Gastroesophageal sphincter (tissue), 4 donors: ENCODE measurements around the gene DCANP1. TPM values are rescaled to one million over a fixed set of nuclear protein-coding genes. Genes with fewer than 3 reads are reported as not detected.

ENCODE experiments used
- ATAC-seq: fragments of 150-250 bp; one replicate; pipeline ENCODE4 v1.9.1; 2016; ENCODE audit warnings: mild to moderate bottlenecking, moderate library complexity
- H3K27ac ChIP-seq, 4 donors: fragments of 200-600 bp; sonication (generic) in 3 of 4; 1 replicate in 3 of 4; 2 replicates in 1 of 4; pipeline ENCODE4 v1.5.1; 2016 to 2019
- H3K27me3 ChIP-seq: fragments of 200-600 bp; sonication (generic); one replicate; pipeline ENCODE4 v1.5.1; 2019
- H3K36me3 ChIP-seq, 2 donors: fragments of 200-600 bp; sonication (generic); one replicate each; pipeline ENCODE4 v1.5.1; 2019; ENCODE audit warnings: control low read depth in 1 of 2
- H3K4me1 ChIP-seq, 3 donors: fragments of 200-600 bp; sonication (generic); 1 replicate in 2 of 3; 2 replicates in 1 of 3; pipeline ENCODE4 v1.5.1; 2016 to 2019; ENCODE audit warnings: control low read depth in 2 of 3
- H3K4me3 ChIP-seq, 2 donors: fragments of 200-600 bp; sonication (generic); one replicate each; pipeline ENCODE4 v1.5.1; 2019; ENCODE audit warnings: mild to moderate bottlenecking in 1 of 2, moderate library complexity in 1 of 2
- H3K9me3 ChIP-seq, 3 donors: fragments of 200-600 bp; sonication (generic); one replicate each; pipeline ENCODE4 v1.5.1; 2017 to 2019; ENCODE audit warnings: control low read depth in 2 of 3
- EP300 ChIP-seq: sonication (generic); formaldehyde crosslinking; IDR thresholded peaks from one replicate; pipeline ENCODE4 v1.6.1; 2017; ENCODE audit warnings: antibody characterized with exemption, mild to moderate bottlenecking
- POLR2A ChIP-seq, 2 donors: fragments of 450-650 bp; IDR thresholded peaks; one replicate each; pipeline ENCODE4 v1.6.1; 2017; ENCODE audit warnings: antibody characterized with exemption in 2 of 2, mild to moderate bottlenecking in 2 of 2, moderate library complexity in 1 of 2
- POLR2AphosphoS5 ChIP-seq: sonication (generic); formaldehyde crosslinking; IDR thresholded peaks from one replicate; pipeline ENCODE4 v1.6.1; 2017; ENCODE audit warnings: antibody characterized with exemption
- WGBS, 2 donors: methylation state at CpG; one replicate each; pipeline ENCODE4 v1.1.5; 2018; ENCODE audit warnings: low coverage in 1 of 2; 5-methylcytosine and 5-hydroxymethylcytosine counted together
- total RNA-seq, 4 donors: library from RNA; depleted of rRNA; stranded (reverse); fragments of >200 nt; gene quantifications; one replicate each; pipeline ENCODE4 v1.1.0, GENCODE V29; 2016
- TF ChIP-seq, protein P1 (sequence below), 4 experiments: fragments of 200-600 bp in 2 of 4; fragments of 450-650 bp in 2 of 4; sonication (generic) in 1 of 4; IDR thresholded peaks; one replicate each; pipeline ENCODE4 v1.5.1; 2017 to 2019; ENCODE audit warnings: antibody characterized with exemption in 4 of 4, mild to moderate bottlenecking in 2 of 4, moderate library complexity in 2 of 4

The DCANP1 gene
- total RNA-seq, 4 donors from 2014 or later = not detected

DNA sequence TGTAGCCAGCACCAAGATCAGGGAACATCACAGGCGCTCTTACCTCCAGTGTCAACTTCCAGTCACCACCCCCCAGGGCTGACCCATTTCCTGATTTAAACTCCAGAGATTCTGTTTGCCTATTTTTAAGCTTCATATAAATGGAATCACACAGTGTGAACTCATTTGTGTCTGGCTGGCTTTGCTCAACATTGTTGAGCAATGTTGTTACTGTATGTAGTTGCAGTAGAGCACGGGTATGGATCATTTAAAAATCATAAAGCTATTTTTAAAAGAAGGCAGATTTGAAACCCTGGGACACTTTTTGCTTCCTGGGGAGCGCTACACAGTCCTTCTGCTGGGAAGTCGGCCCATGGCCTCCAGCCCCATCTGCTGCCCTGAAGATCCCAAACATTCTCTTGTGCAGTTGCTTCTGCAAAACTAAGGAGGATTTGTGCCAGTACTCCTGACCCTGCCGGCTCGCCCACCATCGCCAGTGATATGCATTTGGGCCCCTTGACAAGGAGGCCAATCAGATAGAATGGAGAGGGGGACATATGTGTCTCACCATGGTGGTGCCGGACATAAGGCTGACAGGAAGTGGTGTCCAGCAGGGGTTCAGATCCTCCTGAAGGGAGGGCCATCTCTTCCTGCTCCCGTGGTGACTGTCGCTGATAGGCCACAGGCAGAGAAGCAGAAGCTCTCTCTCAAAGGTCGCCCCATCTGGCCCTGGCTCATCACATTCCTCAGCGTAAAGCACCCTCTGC lies 13.3 kb downstream of the DCANP1 start:
- TF ChIP-seq, protein P1, sequence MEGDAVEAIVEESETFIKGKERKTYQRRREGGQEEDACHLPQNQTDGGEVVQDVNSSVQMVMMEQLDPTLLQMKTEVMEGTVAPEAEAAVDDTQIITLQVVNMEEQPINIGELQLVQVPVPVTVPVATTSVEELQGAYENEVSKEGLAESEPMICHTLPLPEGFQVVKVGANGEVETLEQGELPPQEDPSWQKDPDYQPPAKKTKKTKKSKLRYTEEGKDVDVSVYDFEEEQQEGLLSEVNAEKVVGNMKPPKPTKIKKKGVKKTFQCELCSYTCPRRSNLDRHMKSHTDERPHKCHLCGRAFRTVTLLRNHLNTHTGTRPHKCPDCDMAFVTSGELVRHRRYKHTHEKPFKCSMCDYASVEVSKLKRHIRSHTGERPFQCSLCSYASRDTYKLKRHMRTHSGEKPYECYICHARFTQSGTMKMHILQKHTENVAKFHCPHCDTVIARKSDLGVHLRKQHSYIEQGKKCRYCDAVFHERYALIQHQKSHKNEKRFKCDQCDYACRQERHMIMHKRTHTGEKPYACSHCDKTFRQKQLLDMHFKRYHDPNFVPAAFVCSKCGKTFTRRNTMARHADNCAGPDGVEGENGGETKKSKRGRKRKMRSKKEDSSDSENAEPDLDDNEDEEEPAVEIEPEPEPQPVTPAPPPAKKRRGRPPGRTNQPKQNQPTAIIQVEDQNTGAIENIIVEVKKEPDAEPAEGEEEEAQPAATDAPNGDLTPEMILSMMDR (IDR thresholded peaks at IDR 0.05) = no peak
- TF ChIP-seq EP300 (no peak), POLR2A (IDR thresholded peaks at IDR 0.05) (no peak), POLR2AphosphoS5 (no peak)
- no peak for ATAC-seq
- Histone ChIP-seq H3K36me3 (no peaks in the 10 kb centered on the region), H3K4me3 (no peak overlapping the region), H3K4me1 (peaks cover 0 to 14% (median 3%) of the 10 kb centered on the region in 3 donors), H3K9me3 (peaks cover 0 to 6% (median 0%) of the 10 kb centered on the region in 3 donors), H3K27ac (no peak overlapping the region), H3K27me3 (peaks cover 12% of the 10 kb centered on the region)
- 58 to 100% methylated on average over 1 to 5 of the region's 12 CpGs for WGBS, 2 donors

DNA sequence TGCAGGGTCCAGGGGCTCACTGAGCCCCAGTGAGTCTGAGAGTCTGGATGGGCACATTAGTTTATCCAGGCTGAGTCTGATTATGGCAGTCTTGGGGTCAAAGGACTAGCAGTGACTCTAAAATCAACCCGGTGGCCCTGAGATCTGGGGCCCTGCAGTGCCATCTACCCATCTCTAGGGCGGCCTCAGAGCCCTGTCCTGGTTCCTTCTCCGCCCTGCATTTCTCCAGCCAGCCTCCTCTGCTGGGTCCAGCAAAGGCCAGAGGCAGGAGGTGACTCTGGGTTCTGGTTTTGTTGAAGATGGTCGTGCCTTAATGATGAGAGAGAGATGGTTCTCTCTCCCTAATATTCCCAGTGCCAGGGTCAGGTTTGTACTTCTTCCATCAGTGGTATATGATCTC lies 15.0 kb downstream of the DCANP1 start:
- no peaks in the 10 kb centered on the region for H3K4me1 ChIP-seq
- H3K36me3 ChIP-seq = no peaks in the 10 kb centered on the region
- no peak overlapping the region for H3K4me3 ChIP-seq
- WGBS, 2 donors = 85 to 88% methylated on average over 1 to 3 of the region's 4 CpGs
- peaks cover 0 to 11% (median 0%) of the 10 kb centered on the region in 3 donors for H3K9me3 ChIP-seq
- ATAC-seq = no peak
- peaks cover 12% of the 10 kb centered on the region for H3K27me3 ChIP-seq
- TF ChIP-seq, protein P1 (IDR thresholded peaks at IDR 0.05) = no peak
- no peak for TF ChIP-seq POLR2A (IDR thresholded peaks at IDR 0.05)
- no peak for TF ChIP-seq POLR2AphosphoS5
- no peak overlapping the region for H3K27ac ChIP-seq

DNA sequence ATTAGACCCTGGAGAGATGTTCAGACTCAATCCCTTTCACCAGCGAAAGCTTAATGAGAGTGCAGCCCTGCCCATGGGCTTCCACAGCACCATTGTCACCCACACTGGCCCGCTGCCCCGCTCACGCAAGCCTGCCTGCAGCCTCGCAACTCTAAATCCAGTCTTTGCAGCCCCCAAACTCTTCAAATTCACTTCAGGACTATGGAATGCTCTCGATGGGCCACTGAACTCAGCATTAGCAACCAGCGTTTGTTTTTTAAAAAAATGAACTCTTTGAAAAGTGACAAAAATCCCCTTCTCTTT lies 17.1 kb downstream of the DCANP1 start:
- no peak for TF ChIP-seq POLR2A (IDR thresholded peaks at IDR 0.05)
- TF ChIP-seq POLR2AphosphoS5 = no peak
- no peak for TF ChIP-seq EP300
- TF ChIP-seq, protein P1 (IDR thresholded peaks at IDR 0.05) = no peak
- Histone ChIP-seq H3K9me3 (peaks cover 0 to 11% (median 0%) of the 10 kb centered on the region in 3 donors), H3K36me3 (no peaks in the 10 kb centered on the region), H3K4me3 (no peak overlapping the region), H3K4me1 (no peaks in the 10 kb centered on the region), H3K27me3 (peaks cover 3% of the 10 kb centered on the region), H3K27ac (no peak overlapping the region)
- no peak for ATAC-seq
- 78 to 87% methylated on average over 5 to 7 of the region's 7 CpGs for WGBS, 2 donors

DNA sequence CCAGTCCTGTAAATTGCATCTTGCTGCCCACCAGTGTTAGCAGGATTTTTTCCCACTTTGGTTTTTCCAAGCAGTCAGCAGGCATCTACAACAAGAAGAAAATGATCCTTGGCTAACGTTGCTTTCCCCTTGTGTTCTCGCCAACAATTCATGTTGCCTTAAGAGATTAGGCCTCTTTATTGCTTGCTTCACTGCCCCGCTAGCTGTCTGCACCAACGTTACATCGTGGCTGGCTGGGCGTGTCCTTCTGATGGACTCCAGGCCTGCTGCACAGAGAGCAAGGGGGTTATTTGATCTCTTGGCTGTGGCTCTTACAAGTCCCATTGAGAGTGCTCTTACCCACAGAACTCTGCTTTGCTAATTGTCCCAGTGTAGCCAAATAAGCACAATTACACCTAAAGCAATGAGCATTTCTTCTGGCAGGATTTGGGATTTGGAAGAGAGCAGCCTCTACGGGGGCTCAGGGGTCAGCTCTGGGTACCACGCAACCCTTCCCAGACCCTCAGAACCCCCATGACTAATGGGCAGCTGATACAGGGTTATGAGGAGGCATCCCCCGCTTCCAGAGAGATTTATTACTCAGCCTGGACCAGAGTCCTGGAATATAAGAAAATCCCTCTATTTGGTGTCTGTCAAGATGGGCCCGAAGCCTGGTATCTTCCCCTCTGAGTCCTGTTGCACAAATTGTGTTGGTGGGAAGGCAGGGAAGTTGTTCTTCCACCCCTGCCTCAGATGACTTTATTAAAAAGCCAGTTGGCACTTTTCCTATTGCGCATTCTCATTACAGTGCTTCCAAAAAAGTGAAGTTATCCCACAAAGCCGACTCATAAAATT lies 17.6 kb downstream of the DCANP1 start:
- Histone ChIP-seq H3K4me3 (no peak overlapping the region), H3K4me1 (no peaks in the 10 kb centered on the region), H3K36me3 (no peaks in the 10 kb centered on the region), H3K9me3 (peaks cover 0 to 11% (median 0%) of the 10 kb centered on the region in 3 donors), H3K27ac (no peak overlapping the region), H3K27me3 (no peaks in the 10 kb centered on the region)
- TF ChIP-seq EP300 = no peak
- TF ChIP-seq, protein P1 (IDR thresholded peaks at IDR 0.05) = no peak
- TF ChIP-seq POLR2AphosphoS5 = no peak
- TF ChIP-seq POLR2A (IDR thresholded peaks at IDR 0.05) = no peak
- WGBS, 2 donors = 50 to 53% methylated on average over 2 to 9 of the region's 12 CpGs
- ATAC-seq = no peak
